Loucy (cell line): Measurements from ENCODE around the gene EHD2.

Experiments used
- EZH2phosphoT487 ChIP-seq: fragments of 200-600 bp; IDR thresholded peaks from 2 replicates; pipeline ENCODE4 v1.6.1; 2018; ENCODE audit warnings: antibody characterized with exemption, mild to moderate bottlenecking, moderate library complexity, borderline replicate concordance
- TF ChIP-seq, protein P1 (sequence below): fragments of 200-600 bp; sonication (generic); conservative IDR thresholded peaks from 2 replicates; pipeline ENCODE4 v1.5.1; 2014; ENCODE audit warnings: mild to moderate bottlenecking, antibody characterized with exemption, low read length

DNA sequence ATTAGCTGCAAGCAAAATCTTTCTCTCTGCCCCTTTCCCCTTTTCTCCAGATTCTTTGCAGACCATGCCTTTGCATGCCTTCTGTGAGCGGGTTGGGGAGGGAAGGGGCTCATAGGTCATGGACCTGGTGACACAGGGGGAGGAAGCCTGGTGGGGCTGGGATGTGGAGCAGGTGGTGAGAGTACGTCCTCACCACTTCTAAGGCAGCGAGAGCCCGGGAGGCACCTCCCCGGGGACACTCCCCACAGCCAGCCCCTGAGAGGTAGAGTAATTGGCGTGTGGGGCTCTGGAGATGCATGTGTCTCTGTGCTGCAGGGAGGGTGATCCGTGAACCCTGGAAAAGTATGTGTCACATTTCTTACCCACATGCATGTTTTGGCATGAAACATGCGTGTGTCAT, 42.5 kb upstream of the EHD2 start:
- TF ChIP-seq, protein P1, sequence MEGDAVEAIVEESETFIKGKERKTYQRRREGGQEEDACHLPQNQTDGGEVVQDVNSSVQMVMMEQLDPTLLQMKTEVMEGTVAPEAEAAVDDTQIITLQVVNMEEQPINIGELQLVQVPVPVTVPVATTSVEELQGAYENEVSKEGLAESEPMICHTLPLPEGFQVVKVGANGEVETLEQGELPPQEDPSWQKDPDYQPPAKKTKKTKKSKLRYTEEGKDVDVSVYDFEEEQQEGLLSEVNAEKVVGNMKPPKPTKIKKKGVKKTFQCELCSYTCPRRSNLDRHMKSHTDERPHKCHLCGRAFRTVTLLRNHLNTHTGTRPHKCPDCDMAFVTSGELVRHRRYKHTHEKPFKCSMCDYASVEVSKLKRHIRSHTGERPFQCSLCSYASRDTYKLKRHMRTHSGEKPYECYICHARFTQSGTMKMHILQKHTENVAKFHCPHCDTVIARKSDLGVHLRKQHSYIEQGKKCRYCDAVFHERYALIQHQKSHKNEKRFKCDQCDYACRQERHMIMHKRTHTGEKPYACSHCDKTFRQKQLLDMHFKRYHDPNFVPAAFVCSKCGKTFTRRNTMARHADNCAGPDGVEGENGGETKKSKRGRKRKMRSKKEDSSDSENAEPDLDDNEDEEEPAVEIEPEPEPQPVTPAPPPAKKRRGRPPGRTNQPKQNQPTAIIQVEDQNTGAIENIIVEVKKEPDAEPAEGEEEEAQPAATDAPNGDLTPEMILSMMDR, result no peak
- TF ChIP-seq EZH2phosphoT487, result no peak
